A172 (cell line): ENCODE measurements around the gene RSAD2. TPM values are rescaled to one million over a fixed set of nuclear protein-coding genes. Genes with fewer than 3 reads are reported as not detected.
"Not testable (repeated sequence)": the region's sequence is repeated elsewhere in the genome, so short reads cannot be mapped to it uniquely, and the experiment has no call there.

Source experiments
- DNase-seq: peaks from one replicate; pipeline ENCODE4 v3.0.0-alpha.2; 2015; ENCODE audit warnings: low spot score
- total RNA-seq: library from RNA; depleted of rRNA; stranded (reverse); fragments of >200 nt; shearing (Covaris generic); gene quantifications from 2 replicates; pipeline ENCODE4 v1.2.3, GENCODE V29; 2014; rRNA removed

The RSAD2 gene
- 2.8 and 3.5 TPM in 2 replicates for total RNA-seq

- DNase-seq, result peak; percentile 67
Measured at GRCh38 chr2:6877402-6878304, at the start of gene RSAD2. RSAD2 (plus strand) TSS chr2:6877777; CDS start chr2:6877801, 24 bp downstream.

GRCh38 chr2:6828299-6828584, 49.3 kb upstream of the RSAD2 start:
- peak; percentile 60 for DNase-seq

DNA sequence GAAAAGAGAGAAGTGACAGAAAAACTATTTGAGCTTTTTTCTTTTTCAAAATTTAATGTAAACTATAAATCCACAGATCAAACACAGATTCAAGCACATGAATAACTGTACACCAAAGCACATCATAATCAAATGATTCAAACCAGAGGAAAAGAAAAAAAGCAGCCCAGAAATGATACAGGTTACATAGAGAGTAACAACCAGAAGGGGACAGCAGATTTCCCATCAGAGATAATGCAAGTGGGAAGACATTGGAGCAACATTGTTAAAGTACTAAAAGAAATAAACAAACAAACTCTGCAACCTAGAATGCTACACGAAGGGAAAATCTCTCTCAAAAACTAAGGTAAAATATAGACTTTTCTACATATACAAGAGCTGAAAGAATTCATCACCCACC, 46.3 kb upstream of the RSAD2 start:
- DNase-seq, result no peak

GRCh38 chr2:6832596-6833299, 44.8 kb upstream of the RSAD2 start:
- no peak for DNase-seq

DNA sequence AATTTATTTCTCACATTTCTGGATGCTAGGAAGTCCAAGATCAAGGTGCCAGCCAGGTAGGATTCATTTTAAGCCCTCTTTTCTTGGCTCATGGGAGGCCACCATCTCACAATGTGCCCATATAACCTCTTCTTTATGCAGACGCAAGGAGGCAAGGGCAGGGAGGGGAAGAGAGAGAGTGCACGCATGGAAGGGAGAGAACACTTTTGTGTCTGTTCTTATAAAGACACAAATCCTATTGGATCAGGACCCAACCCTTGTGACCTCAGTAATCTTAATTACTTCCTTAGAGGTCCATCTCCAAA, 44.3 kb upstream of the RSAD2 start:
- no peak for DNase-seq

DNA sequence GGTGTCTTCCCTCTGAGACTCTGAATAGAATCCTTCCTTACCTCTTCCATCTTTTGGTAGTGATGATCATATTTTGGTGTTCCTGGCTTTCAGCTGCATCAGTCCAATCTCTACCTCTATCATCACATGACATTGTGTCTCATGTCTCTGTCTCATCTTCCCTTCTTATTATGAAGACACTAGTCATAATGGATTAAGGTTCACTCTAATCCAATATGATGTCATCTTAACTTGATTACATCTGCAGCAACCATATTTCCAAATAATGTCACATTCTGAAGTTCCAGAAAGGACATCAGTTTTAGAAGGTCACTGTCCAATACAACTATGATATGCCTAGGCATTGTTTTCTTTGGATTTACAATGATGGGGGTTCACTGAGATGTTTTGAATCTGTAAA, 43.4 kb upstream of the RSAD2 start:
- no peak for DNase-seq

DNA sequence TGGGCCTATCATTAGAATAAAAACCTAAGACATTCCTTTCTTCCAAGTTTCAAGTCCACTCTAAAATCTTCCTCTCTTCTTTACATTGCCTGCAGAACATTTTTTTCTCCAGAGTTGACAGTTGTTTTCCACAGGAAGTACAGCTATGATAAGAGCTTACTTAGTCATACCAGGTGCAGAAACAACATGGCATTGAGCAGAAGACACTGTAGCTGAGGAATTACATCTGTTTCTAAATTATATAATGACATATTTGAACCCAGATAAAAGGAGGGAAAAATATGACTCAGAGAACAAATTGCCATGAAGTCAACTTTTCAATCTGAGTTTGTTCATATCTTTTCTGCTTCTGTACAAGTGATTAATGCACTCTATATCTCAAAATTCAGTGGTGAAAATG, 42.1 kb upstream of the RSAD2 start:
- peak; percentile 64 for DNase-seq

GRCh38 chr2:6838673-6839319, 38.8 kb upstream of the RSAD2 start:
- DNase-seq, result no peak

GRCh38 chr2:6841537-6842287, 35.9 kb upstream of the RSAD2 start:
- DNase-seq, result no peak

- peak; percentile 30 for DNase-seq
Measured at GRCh38 chr2:6845312-6845711, 32.3 kb upstream of the RSAD2 start.

- DNase-seq, result no peak
Measured at GRCh38 chr2:6845903-6846302, 31.7 kb upstream of the RSAD2 start.

GRCh38 chr2:6846540-6846939, 31.0 kb upstream of the RSAD2 start:
- DNase-seq, result no peak

DNA sequence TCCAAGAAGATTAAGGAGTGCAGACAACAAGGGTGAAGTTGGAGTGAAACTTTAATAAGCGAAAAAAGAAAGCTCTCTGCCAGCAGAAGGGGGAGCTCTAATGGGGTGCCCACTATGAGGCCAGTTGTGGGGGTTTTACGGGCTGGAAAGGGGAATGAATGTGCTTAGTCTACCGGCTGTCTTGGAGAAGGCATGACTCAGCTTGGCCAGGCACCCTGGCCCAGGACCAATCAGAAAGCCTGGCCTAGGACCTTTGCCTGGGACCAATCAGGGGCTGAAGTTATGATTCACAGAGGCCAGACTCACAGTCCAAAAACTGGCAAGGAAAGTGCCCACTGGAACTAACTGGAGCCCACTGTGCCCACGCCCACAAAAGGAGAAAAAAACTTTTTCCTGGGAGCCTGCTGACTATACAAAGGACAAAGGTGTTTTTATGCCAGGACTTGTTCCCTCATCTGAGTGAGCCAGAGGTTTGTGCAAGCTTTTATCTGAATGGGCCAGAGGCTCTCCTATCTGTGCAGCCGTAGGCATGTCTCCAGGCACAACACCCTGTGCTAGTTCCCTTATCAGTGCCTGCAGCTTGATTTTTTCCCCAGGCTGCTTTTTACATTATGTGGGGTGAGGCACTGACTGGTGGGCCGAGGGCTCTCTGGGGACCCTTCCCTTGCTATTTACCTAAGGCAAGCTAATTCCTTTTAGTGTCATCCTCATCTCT, 30.5 kb upstream of the RSAD2 start:
- DNase-seq, result no peak

GRCh38 chr2:6852195-6852594, 25.4 kb upstream of the RSAD2 start:
- no peak for DNase-seq

DNA sequence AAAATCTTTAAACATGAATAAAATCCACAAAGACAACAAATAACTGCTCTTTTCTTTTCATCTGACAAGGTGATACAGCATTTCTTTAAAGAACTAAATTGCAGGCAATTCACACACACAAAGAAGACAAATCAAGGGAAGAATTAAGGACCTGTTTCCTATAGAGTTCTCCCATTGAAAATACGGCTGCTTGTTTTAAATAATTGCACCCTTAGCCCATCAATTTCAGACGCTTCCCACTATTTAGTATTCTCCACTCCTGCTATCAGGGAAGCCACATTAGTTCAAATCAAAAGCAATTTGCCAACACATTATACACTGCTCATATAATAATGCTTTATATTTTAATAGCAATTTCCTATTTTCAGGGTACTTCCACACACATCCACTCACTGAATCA, 23.2 kb upstream of the RSAD2 start:
- DNase-seq, result no peak

GRCh38 chr2:6855860-6856547, 21.6 kb upstream of the RSAD2 start:
- no peak for DNase-seq

DNA sequence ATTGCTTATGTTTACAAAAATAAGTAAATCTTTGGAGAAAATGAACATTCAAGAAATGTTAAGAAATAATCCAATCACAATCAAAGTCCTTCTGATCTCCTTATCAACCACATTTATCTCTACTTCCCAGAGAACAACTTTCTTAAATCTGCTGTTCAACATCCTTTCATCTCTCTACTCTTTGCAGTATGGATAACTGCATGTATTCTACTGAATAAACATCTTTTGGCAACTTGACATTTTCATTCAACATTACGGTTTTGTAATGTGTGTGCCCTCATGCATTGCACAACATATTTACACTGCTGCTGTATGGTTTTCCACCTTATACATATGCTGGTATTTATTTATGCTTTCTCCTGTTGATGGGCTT, 21.0 kb upstream of the RSAD2 start:
- DNase-seq, result no peak

DNA sequence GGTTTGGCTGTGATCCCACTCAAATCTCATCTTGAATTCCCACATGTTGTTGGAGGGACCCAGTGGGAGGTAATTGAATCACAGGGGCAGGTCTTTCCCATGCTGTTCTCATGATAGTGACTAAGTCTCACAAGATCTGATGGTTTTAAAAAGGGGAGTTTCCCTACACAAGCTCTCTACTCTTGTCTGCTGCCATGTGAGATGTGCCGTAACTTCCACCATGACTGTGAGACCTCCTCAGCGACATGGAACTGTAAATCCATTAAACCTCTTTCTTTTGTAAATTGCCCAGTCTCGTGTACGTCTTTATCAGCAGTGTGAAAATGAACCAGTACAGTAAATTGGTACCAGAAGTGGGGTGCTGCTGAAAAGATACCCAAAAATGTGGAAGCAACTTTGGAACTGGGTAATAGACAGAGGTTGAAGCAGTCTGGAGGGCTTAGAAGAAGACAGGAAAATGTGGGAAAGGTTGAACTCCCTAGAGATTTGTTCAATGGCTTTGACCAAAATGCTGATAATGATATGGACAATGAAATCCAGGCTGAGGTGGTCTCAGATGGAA, 19.0 kb upstream of the RSAD2 start:
- not testable (repeated sequence) for DNase-seq

DNA sequence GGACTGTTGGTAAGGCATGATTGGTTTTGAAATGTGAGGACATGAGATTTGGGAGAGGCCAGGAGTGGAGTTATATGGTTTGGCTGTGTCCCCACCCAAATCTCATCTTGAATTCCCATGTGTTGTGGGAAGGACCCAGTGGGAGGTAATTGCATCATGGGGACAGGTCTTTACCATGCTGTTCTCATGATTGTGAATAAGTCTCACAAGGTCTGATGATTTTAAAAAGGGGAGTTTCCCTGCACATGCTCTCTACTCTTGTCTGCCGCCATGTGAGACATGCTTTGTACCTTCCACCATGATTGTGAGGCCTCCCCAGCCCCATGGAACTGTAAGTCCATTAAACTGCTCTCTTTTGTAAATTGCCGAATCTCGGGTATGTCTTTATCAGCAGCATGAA, 17.3 kb upstream of the RSAD2 start:
- DNase-seq, result no peak

- no peak for DNase-seq
Measured at GRCh38 chr2:6863792-6864191, 13.8 kb upstream of the RSAD2 start.
